AML-193 (cell line): ENCODE results near the gene C4BPB.
A peak's percentile ranks its signal among the peaks of the same experiment; 100 is the strongest.
"Not testable (repeated sequence)": the region's sequence is repeated elsewhere in the genome, so short reads cannot be mapped to it uniquely, and the experiment has no call there.

Source experiments
- DNase-seq, 2 experiments: peaks; one replicate each; lab custom pipeline; 2025; lab: John Stamatoyannopoulos, UW

The C4BPB gene, protein sequence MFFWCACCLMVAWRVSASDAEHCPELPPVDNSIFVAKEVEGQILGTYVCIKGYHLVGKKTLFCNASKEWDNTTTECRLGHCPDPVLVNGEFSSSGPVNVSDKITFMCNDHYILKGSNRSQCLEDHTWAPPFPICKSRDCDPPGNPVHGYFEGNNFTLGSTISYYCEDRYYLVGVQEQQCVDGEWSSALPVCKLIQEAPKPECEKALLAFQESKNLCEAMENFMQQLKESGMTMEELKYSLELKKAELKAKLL

DNA sequence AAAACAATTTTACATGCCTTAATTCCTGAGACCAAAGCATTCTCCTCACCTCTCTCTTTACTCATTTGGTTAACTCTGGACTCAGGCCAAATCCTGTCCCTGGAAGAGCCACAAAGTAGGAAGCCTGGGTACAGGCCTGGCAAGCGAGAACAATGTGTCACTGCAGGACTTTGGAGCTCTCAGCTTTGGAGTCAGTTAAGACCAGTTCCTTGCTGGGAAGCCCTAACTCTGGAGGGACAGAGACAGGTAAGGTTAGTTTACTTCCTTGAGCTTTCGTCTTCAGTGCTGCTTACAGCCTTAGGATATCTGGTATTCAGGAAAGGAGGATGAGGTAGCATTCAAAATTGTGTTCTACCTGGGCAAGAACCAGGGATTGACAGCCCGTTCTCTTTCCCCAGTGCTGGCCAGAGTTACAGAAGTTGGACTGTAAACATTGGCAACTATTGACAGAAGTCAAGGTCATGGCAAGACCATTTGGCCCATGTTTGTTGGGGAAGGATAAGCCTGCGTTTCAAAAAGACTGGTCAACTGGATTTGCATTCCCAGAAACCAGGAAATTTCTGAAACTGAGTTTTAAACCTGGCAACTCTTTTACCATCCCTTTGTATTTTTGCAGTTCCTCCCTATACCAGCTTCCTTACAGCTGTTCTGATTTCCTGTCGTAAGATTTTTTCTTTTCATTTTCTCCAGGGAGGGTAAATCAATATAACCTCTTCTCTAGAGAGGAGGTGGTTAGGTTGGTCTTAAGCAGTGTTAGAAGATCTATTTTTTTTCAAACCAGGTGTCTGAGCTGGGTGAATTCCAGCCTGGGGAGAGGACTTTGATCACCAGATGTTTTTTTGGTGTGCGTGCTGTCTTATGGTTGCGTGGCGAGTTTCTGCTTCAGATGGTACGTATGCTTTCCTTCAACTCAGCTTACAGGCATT is at the start of gene C4BPB:
TSS of gene C4BPB (plus strand) at position 160 of the 926 bp plus-strand sequence. CDS start at position 832, 672 bp downstream.
- DNase-seq: no peak

DNA sequence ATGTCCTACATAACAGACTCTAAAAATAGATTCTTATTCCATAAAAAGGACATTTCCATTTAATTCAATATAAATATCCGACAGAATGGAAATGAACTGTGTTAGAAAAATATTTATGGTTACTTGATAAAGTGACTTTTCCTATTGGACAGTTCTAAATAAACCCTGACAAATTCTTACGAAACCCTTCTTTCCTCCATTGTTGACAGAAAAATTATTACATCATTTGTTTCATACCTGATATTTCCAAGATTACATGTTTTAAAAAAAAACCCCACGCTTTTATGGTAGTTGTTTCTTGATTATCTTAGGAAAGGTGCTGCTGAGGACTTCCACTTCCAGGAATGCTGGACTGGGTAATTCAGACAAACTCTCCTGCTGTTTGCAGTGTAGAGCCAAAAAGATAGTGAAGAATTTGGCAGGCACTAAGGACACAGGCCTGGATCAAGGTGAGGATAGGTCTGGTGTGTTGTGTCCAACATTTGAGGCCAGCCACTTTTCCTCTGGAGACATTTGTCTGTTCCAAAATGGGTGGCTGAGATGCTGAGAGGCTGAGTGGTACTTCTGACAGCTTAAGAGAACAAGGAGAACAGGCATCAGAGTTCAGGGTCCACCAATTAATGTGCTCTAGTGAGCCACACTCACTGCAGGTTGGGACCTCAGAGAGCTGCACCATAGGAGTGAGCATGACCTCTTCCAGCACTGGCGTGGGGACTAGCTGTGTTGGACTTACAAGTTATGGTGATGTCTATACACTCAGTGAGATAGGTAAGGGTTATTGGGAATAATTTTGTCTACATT is 49.1 kb upstream of the C4BPB start:
- DNase-seq: no peak

DNA sequence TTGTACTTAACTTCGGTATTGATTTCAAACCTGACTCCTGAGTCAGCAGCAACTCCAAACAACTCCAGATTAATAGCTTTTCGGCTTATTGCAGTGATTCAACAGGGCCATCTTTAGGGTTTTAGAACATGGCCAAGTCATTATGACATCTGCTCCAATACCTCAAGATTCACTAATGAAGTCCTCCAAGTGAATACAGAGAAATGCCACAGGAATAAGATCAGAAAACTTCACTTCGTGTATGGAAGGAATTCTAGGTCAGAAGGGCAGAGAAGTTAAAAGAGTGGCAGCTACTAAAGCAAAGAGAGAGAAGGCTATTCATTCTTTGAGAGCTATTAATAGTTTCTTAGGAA is 48.5 kb upstream of the C4BPB start:
- DNase-seq: no peak

DNA sequence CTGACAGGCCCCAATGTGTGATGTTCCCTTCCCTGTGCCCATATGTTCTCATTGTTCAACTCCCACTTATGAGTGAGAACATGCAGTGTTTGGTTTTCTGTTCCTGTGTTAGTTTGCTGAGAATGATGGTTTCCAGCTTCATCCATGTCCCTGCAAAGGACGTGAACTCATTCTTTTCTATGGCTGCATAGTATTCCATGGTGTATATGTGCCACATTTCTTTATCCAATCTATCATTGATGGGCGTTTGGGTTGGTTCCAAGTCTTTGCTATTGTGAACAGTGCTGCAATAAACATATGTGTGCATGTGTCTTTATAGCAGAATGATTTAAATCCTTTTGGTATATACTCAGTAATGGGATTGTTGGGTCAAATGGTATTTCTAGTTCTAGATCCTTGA is 47.3 kb upstream of the C4BPB start:
- not testable (repeated sequence) for DNase-seq

DNA sequence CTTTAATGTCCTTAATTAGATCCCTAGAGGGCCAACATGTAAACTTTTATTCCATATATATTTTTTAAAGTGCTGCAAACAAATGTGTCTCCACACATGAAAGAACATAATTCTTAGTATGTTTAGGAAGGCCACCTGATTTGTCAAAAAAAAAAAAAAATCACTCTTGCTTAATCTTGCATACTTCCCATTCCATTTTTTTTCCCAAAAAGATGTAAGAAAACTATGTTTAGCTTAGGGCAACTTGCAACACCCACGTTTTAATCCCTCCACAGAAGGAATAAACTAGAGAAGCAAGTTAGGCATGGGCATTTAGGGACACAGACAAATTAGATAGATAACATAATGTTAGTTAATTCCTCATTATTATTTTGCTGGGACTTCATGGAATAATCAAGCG is 43.2 kb upstream of the C4BPB start:
- no peak for DNase-seq

DNA sequence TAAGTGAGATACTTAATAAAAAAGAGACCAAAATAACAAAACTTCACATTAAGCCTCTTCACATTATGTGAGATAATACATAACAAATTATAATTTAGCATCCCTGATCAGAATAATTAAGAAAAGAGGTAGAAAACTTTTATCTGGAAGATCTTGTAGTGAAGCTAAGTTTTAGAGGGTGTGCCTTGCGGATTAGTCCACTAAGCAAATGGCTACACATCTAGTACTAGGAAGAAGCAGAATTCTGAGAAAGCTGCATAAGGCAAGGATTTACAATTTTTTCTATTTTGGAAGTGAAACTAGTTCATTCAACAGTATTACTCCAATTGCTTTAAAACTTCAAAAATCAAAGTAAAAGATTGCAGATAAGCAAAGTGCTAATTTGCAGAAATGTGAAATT is 41.2 kb upstream of the C4BPB start:
- DNase-seq: no peak

DNA sequence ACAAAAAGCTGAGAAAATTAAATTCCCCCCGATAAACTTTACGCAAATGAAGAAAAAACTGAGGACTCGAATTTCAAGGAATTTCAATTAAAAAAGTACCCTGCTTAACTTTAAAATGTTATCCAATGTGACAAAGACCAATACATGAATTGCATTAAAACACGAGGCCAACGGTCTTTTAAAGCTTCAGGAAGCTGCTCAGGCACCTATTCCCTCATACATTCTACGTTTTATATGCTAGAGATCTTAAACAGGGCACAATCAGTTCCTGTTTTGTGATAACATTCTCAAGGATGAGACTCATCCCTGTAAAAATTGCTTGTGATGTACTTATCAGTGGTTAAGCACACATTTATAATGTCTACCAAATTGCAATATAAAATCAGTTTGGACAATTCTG is 40.6 kb upstream of the C4BPB start:
- DNase-seq: no peak

DNA sequence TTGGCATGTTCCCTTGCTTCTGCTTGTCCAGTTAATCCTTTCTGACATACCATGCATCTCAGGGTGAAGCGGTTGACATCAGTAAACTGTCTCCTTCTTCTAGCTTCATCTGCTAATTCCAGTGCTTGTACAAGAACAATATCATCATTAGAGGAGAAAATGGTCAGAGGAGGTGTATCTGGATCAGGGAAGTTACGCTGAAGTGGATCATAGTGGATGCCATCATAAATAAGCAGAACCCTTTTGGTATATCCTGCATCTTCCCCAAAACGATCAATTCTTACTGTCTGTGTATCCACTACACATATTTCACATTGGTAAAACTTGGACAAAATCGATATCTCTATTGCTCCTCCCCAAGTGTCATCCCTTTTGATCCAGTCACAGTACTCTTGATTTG is 39.6 kb upstream of the C4BPB start:
- no peak for DNase-seq

DNA sequence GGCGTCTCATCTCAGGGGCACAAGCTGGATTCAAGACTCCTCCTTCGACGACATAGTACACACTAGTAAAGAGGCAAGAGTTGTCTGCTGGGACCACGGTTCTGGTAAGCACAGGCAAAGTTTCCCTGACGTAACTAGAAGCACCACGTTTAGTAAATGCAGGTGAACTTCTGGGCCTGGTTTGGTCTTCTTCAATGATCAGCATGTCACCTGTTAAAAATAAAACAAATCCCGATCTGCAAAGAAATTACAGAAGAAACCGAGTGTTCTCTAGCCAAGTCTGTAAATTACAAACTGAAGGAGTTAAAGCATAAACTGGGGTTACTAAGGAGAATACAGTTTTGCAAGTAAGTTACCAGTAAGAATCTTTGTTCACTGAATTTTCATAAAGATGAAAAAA is 39.1 kb upstream of the C4BPB start:
- DNase-seq: no peak

DNA sequence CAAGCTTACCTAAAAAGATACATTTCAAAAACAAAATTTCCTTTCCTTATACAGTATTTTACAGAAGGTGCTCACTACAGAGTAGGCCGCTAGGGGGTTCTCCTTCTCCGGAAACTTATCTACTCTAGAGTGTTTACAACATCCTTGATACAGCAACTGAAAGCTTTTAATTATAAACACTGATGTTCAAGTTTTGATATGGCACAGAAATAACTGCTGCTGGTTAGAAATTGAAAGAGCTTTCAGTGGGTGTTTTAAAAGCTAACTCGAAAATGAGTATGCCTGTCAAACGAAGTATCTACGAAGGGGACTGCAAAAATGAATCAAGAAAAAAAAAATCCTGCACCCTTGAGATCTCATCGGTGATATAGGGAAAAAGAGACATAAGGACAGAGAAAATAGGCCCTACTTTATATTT is 38.7 kb upstream of the C4BPB start:
- DNase-seq: peak; percentile 69 to 78

DNA sequence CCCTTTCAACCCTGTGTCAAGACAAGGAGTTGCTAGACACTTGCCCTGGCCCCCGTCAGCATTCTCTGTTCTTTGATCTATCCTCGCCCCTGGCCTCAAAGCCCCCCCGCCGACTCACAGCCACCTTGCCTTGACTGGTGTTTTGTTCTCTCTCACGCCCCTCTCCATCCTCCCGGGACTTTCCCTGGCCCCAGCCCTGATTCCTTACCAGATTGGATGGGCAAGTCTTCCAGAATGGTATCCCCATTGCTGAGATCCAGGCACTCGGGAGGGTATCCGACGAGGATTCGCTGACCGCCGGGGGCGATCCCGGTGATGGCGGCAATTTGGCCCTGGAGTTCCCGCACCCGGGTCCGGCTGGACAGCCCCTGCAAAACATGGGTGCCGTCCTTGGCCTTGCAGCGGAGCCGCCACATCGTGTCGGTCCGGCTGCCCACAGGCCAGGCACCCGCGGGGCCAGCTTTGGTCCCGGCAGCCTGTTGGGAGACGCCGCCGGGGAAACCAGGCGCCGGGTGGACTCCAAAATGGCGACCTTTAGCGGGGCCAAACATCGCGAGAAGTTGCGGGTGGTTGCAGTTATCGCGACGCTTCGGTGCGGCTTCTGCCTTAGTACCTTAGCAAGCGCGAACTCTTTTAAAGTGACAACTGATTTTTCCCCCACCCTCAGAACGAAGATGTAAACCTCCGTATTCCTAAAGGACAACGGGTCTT is 38.0 kb upstream of the C4BPB start:
- DNase-seq: peak; percentile 67 to 75

DNA sequence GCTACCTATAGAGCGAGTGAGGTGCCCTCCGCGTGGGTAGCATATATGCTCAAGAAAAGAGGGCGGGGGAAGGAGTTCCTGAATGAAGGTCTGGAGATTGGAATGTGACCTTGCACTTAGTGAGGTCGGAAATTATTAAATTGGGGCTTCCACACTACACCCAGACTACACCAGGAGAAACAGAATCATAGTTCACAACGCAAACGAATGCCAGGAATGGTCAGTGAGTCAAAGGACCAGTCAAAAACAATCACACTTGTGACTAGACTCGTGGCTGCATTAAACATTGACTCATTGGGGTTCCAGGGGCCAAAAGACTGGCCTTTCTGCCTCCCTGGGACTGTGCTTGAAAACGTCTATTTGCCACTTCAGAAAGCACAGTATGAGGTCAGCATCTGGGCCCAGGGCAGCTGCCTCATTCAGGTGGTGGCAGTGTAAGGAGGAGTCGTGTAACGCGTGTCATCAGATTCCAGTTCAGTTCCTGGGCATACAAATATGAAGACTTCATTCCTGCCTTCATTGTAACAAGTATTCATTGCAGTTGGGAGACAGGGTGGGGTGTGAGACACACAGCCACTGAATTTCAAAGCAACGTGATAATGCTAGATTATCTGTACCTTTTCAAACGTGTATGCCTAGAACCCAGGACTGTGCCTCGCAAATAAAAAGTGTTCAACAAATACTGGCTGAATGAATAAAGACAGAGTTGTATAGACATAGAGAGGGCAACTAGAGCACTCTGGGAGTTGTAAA is 37.3 kb upstream of the C4BPB start, which contains the start of gene YOD1:
TSS of gene YOD1 (minus strand) at position 18 of the 753 bp plus-strand sequence. CDS start 178 bp downstream, outside the sequence.
- DNase-seq: no peak

DNA sequence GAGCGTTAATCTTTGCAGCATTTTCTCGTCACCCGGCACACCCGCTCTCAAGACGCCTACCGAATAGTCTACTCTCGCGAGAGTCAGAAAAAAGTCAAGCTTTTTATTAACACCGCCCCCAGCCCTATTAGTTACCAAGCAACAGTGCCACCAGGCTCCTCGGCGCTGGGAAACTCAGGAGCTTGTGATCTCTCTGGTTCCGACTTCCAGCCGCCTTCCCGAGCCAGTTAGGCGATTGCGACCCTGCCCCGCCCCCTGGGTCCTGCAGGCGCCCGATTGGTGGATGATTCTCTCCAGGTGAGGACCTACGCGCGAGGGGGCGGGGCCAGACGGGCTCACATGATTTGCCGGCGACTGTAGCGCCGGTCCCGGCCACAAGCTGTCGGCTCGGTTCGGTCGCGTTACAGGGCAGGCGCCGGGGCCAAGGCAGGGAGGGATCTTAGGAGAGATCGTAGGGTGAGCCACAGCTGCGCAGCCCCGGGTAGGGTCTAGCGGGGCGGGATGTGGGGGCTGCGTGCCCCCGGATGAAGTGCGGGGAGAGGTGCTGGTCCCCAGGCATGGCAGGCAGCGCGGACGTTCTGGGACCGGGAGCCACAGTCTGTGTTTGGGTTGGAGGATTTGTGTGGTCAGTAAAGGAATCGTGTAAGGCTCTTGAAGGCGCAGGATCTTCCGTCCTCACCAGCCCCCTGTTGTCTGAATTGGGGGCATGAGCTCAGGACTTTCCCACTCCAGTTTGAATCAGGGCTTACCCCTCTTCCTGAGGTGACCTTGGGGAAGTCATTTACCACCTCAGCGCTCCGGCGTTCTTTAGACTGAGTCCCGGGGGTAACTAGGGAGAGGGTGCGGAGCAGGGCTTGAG is 35.5 kb upstream of the C4BPB start, which contains the start of gene PFKFB2:
TSS of gene PFKFB2 (plus strand) at position 365 of the 859 bp plus-strand sequence. CDS start 1,443 bp downstream, outside the sequence.
- peak; percentile 72 to 73 for DNase-seq

DNA sequence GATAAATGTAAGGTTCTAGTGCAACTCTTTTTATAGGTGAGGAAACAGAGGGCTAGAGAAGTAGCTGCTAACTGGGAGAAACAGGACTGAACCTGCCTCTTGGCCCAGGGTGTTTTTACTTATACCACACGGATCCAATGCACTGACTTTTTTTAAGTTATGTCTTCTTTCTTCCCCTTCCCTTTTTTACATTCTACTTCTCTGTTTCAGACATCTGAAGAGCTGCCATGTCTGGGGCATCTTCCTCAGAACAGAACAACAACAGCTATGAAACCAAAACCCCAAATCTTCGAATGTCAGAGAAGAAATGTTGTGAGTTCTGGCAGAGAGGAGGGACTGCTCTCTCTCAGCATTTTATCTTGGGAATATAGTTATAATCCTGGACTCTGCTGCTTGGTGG is 34.2 kb upstream of the C4BPB start:
- DNase-seq: peak; percentile 5 to 16

DNA sequence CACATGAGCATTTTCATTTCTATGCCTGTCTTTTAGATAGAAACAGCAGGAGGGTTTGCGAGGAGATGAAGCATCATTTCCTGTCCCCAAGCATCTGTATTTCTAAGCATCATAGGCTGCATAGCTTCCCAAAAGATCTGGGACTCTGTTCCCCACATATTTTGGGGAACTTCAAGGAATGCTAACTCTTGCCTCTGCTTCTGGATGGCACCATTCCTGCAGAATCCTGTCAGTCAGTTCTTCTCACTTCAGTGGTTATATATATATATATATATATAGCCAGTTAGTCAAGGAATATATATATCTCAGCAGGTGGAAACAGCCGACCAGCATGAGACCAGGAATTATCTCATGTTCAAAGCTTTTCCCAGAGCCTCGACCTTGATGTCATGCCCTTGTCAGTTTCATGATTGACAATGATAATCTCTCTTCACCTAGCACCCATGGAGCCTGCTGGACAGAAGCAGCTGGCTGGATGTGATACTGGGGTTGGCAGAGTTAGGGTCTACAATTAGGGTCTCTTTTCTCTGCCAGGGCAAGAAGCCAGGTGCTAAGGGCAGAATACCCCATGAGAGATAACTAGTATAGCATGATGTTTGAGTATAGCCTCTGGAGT is 33.2 kb upstream of the C4BPB start:
- DNase-seq: no peak

DNA sequence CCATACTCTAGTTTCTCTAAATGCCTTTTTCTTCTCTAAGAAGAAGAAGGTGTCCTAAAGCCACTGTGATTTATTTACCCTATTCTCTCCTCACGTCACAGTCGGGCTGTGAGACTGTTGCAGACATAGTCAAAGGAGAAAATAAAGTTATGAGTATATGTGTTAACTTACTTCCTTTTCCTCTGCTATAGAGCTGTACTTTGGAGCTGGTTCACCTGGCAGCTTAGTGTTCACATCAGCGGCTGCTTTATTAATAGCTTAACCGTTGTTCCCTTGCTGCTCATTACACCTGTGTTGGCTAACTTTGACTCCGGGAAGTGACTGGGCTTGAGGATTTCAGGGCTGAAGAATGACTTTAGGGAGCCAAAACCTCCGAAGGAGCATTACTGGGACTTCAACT is 32.0 kb upstream of the C4BPB start:
- no peak for DNase-seq

DNA sequence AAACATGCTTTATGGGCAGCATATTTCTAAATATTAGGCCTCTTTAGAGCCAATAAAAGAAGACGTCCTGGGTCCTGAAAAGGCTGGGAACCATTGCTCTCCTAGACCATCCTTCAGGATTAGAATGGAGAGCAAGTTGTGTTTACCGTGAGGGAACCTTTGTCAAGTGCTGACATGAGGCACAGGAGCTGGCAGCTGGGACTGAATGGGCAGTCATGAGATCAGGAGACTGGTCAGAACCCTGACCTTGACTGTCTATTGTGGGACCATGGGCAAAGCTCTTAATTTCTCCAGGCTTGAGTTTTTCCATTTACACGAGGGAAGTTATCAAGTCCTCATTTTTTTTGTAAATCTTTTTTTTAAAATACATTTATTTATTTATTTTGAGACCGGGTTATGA is 30.4 kb upstream of the C4BPB start:
- no peak for DNase-seq

DNA sequence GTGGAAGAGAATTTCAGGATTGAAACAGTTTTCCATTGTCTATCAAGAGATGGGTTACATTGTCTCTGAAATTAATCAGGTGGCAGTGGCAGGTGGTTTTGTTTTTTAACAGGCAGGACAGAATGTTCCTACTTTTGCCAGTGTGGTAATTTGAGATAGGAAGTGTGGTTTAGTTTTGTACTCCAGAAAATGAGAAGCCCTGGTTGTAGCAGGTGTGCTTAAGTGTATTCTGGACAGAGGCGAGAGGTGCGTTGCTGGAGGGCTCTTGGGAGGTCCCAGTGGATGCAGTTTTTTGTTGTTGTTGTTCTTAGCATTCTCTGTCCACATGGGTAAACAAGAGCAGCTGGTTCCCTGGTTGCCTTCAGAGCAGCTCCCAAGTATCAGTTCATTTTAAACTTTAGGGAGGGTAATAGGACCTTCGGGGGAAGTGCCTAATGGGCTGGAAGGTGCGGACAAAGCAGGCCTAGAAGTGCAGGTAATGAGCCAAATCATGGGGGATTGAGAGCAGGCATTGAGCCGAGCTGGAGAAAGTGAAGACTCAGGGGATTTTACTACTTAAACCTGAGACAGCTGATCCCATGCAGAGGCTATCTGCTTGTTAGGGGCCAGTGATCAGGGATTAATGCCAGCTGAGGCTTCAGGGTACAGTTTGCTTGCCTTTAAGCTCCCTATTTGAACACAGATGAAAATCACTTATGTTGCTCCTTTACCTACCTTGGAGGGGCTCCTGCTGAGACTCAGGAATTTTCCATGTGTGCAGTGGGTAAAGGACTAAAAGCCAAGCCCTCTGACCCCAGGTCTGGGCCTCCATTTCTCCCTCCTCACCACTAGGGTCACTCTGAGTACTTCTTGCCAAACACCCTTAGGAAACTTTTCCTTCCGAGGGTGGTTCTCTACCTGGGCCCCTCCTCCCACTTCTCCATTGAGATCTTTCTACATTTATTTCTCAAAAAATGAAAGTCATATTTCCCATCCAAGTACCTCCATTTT is 29.5 kb upstream of the C4BPB start:
- DNase-seq: no peak
